NCI-H446 treated with DMSO at 0.1 percent for 48 hours (cell line): ENCODE results near the gene MLST8.
"Not testable (repeated sequence)": the region's sequence is repeated elsewhere in the genome, so short reads cannot be mapped to it uniquely, and the experiment has no call there.

ENCODE experiments used
- DNase-seq: peaks from one replicate; lab custom pipeline; 2025; lab: John Stamatoyannopoulos, UW

Gene MLST8

DNA sequence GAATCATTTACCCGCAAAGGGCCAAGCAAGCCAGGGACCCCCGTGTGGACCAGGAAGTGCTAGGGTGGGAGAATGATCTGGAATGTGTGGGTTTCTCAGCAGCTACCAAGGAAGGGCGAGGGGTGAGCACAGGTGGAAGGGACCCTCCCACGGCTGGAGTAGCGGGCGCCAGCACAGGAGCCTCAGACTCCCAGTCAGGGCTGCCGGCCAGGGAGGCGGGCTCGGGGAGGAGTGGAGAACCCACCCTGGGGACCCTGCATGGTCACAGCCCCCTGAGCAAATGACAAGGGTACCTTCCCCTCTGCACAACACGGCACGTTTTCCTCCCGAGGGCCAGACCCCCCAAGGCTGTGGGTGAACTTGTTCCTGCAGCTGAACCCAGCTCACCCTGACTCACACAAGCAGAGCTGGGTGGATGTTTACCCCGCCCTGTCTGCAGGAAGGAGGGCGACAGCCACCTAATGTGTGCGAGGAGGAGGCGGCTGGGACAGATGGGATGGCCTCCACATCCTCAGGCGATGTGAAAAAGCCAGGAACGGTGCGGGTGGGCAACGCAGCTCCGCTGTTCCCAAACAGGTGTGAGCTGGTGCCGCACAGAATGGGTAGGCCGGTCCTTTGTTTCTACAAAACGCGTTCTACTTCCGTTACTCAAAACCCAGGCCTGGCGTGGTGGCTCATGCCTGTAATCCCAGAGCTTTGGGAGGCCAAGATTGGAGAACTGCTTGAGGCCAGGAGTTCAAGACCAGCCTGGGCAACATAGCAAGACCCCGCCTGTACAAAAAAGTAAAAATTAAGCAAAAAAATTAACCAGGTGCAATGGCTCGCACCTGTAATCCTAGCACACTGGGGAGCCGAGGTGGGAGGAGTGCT lies 39.9 kb downstream of the MLST8 start:
- DNase-seq = no peak

DNA sequence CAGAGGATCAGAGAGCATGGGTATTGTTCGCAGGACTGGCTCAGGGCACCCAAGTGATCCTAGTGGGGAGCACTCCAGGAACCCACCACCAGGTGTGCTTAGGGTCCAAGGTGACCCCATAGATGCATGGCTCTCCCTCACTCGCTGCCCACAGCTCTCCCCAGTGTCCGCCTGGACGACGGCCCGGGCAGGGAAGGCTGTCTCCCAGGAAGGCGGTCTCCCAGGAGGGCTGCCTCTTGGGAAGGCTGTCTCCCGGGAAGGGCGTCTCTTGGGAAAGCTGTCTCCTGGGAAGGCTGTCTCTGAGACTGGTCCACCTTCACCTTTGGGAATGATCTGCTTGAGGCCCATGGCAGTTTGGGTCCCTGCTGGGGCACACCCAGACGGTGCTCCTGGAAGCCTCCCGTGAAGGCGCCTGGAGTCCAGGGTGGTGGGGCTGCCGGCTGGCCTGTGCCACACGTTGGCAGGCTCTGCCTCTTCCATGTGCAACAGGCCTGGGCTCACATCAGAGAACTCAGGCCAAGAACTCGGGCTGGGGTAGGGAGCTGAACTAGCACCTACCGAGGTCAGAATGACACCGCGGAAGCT lies 41.1 kb downstream of the MLST8 start:
- no peak for DNase-seq

DNA sequence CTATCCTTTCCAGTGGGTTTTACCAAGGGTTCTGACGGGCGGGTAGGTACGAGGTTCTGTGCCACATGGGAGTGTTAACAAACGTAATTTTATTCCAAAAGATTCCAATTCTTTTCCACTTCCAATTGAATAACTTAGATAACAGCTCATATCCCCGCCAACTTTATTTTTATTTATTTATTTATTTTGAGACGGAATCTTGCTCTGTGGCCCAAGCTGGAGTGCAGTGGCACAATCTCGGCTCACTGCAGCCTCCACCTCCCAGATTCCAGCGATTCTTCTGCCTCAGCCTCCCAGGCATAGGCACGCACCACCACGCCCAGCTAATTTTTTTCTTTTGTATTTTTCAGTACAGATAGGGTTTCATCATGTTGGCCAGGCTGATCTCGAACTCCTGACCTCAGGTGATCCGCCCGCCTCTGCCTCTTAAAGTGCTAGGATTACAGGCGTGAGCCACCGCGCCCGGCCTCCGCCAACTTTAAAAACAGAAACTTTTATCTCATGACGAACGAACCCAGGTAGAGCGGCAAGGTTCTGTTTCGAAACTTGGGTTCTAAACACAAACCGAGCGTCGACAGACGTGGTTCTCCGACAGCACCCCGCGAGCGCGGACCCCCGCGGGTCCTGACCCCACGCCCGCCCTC lies 45.5 kb downstream of the MLST8 start:
- DNase-seq = no peak

DNA sequence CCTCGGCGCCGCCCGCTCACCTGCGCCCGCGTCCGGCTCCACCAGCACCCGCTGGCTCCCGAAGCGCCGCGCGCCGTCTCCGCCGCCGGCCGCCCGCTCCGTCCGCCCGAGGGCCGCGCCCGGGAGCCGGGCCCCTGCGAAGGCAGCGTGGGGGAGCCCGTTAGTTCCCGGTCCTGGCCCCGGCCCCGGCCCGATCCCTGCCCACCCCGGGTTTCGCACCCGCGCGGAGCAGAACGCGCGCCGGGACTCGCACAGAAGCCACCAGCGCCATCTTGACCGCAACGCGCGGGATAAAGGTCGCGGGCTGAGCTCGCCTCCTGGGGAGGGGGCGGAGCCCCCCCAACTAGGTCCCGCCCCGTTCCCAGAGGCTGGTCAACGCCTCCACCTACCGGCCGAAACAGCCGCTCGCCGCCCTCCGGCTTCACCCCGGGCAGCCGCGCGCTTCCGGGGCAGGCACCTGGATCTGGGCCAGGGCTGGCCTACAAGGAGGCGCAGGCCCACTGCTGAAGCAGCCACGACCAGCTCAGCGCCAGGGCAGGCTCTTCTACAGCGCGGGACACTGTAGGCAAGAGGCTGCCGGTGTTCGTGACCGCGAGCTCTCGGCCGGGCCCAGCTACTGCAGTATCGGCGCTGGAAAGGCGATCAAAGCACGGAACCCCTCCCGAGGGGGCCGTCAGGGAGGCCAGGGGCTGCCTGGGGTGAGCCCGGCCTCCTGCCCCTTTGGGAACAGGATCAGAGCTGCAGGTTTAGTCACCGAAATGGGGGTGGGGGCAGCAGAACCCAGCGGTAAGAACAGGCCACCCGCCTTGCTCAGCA lies 46.2 kb downstream of the MLST8 start, which contains the start of gene ECI1:
Gene ECI1, minus strand, starts transcription at position 292 of the 816 bp plus-strand sequence. Its CDS starts 21 bp downstream, at position 271.
- DNase-seq = peak; percentile 67

DNA sequence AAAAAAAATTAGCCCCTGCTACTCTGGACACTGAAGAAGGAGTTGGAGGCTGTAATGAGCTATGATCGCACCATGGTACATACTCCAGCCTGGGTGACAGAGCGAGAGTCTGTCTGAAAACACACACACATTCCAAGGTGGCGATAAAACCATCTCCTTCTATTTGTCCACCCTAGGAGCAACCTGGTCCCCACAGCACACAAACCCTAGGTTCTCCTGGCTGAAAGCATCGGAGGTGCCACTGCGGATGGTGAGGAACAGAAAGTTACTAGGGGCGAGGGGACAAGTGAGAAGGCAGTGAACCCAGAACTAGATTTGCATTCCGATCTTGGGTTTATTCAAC lies 47.5 kb downstream of the MLST8 start:
- DNase-seq = no peak

DNA sequence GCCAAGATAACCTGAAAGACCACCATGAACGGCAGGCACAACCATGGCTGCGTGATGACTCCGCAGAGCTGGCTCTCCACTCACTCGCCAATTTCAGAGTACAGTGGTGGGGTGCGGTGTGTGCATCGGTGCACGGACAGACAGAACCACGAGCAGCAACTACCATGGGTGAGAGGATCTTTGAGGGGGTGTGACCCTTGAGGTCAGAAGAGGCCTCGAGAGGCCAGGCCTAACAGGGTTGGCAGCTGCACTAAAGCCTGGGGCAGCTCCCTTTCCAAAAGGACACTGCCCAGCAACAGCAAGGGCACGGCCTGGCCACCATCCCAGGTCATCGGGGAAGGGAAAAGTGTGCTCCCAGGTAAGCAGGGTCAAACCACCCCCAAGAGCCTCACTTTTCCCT lies 48.0 kb downstream of the MLST8 start:
- no peak for DNase-seq

DNA sequence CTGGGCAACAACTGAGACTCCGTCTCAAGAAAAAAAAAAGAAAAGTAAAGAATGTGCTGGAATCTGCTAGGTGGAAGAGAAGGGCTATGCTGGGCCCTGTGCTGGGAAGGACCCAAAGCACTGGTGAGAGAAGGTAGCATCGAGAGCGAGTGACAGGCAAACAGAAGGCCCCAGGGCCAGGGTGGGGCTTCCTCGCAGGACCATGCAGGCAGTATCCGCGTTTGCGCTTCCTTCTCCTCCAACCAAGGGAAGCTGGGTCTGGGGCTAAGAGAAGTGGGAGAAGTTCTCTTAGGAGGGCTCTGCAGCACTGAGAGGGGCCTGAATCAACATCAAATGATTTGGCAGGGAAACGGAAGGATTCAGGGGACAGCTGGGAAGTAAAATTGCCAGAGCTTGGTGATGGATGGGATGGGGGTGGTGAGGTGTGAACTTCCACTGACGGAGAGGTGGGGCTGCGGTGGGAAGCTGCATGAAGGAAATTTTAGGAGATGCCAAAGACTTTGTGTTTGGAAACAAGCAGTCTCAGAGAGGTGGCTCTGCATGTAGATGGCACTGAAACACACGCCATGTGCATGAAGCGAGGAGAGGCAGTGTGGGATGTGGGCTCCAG lies 51.4 kb downstream of the MLST8 start:
- DNase-seq = no peak

DNA sequence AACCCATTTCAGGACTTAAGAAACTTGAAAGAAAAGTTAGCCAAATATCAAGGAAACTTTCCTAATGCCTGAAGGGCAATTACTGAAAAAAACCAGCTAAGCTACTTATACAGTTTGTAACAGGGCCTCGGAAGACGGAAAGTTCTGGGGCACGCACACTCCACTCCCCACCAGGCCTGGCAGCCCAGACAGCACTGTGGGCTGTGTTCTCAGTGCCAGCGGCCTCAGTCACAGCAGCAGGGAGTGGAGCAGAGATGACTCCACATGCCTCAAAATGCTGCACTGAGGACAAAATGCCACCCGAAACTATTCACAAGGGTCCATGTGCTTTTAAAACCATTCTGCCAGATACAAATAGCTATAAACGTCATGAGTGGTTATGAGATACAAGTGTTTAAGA lies 52.5 kb downstream of the MLST8 start:
- DNase-seq = no peak

DNA sequence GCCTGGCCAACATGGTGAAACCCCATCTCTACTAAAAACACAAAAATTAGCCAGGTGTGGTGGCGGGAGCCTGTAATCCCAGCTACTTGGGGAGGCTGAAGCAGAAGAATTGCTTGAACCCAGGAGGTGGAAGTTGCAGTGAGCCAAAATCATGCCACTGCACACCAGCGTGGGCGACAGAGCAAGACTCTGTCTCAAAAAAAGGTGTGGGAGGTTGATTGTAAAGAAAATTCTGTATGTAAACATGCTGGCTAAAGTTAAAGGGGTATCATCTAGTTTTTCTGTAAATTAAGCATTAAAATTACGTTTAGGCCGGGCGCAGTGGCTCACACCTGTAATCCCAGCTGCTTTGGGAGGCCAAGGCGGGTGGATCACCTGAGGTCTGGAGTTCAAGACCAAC lies 53.3 kb downstream of the MLST8 start:
- not testable (repeated sequence) for DNase-seq
